ENCODE results near the gene ZNF24.

GRCh38 chr18:35326695-35327387 lies 17.4 kb downstream of the ZNF24 start:
- TF ChIP-seq, protein P1, sequence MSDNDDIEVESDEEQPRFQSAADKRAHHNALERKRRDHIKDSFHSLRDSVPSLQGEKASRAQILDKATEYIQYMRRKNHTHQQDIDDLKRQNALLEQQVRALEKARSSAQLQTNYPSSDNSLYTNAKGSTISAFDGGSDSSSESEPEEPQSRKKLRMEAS (IDR thresholded peaks at IDR 0.05): no peak
- TF ChIP-seq, protein P2, sequence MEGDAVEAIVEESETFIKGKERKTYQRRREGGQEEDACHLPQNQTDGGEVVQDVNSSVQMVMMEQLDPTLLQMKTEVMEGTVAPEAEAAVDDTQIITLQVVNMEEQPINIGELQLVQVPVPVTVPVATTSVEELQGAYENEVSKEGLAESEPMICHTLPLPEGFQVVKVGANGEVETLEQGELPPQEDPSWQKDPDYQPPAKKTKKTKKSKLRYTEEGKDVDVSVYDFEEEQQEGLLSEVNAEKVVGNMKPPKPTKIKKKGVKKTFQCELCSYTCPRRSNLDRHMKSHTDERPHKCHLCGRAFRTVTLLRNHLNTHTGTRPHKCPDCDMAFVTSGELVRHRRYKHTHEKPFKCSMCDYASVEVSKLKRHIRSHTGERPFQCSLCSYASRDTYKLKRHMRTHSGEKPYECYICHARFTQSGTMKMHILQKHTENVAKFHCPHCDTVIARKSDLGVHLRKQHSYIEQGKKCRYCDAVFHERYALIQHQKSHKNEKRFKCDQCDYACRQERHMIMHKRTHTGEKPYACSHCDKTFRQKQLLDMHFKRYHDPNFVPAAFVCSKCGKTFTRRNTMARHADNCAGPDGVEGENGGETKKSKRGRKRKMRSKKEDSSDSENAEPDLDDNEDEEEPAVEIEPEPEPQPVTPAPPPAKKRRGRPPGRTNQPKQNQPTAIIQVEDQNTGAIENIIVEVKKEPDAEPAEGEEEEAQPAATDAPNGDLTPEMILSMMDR (IDR thresholded peaks at IDR 0.05 in 2 of 3, conservative IDR thresholded peaks at IDR 0.05 in 1 of 3; ENCODE audit: borderline replicate concordance in 1 of 3, insufficient read depth in 1 of 3, low read depth in 2 of 3, low read length in 2 of 3): no peak
- no peak for TF ChIP-seq EZH2 (IDR thresholded peaks at IDR 0.05)
- no peak for TF ChIP-seq POLR2A (IDR thresholded peaks at IDR 0.05; ENCODE audit: borderline replicate concordance, extremely low read depth, insufficient read depth, insufficient read length)
- TF ChIP-seq EZH2phosphoT487 (IDR thresholded peaks at IDR 0.05; ENCODE audit: borderline replicate concordance): no peak
- no peak for TF ChIP-seq SIN3A (IDR thresholded peaks at IDR 0.05; ENCODE audit: low read depth)

Measured in HCT116 (cell line).